Endothelial cell of umbilical vein (primary cell): ENCODE data around the gene CCDC15. TPM values are rescaled to one million over a fixed set of nuclear protein-coding genes. Genes with fewer than 3 reads are reported as not detected.

Experiments
- BruUV-seq: library from RNA; stranded (reverse); fragments of 400-500 nt; replicated peaks from 2 replicates; lab custom pipeline; 2021; lab: Mats Ljungman, UMichigan
- CTCF ChIA-PET: fragments of 300-600, 350-600 bp; sonication (Branson Sonifier 250); formaldehyde crosslinking; loops from one replicate; lab custom pipeline; 2021; ENCODE audit warnings: antibody characterized with exemption, inconsistent platforms; lab: Charles Lee
- POLR2A ChIA-PET: fragments of 300-600, 350-600 bp; sonication (Branson Sonifier 250); formaldehyde crosslinking; loops from one replicate; lab custom pipeline; 2021; ENCODE audit warnings: antibody characterized with exemption, inconsistent platforms; lab: Charles Lee
- DNase-seq: peaks from one replicate; pipeline ENCODE4 v3.0.0-alpha.2; 2011; ENCODE audit warnings: low read depth, low spot score
- FAIRE-seq: peaks from 2 replicates; lab custom pipeline; 2011; peaks lifted over from hg19 to GRCh38; lab: Jason Lieb, UNC
- H2AFZ ChIP-seq: 2 replicates; pipeline ENCODE4 v1.6.0; 2012; ENCODE audit warnings: low read depth, low read length, control low read depth, inconsistent platforms
- H3K27ac ChIP-seq: 2 replicates; pipeline ENCODE4 v1.5.1; 2011; ENCODE audit warnings: low read depth, mild to moderate bottlenecking, control low read depth, low read length, moderate library complexity; ENCODE audit not compliant: insufficient read depth
- H3K27me3 ChIP-seq, 2 experiments: 2 replicates each; pipeline versions ENCODE4 v1.6.0 to v1.6.1; 2011; ENCODE audit warnings: low read length in 2 of 2, mixed read lengths in 1 of 2; ENCODE audit not compliant: control insufficient read depth in 2 of 2, insufficient read depth in 2 of 2
- H3K36me3 ChIP-seq, 2 experiments: 2 replicates in 1 of 2; 3 replicates in 1 of 2; pipeline ENCODE4 v1.5.1; 2011; ENCODE audit warnings: low read length in 2 of 2, mild to moderate bottlenecking in 1 of 2, moderate library complexity in 1 of 2; ENCODE audit not compliant: control insufficient read depth in 2 of 2, insufficient read depth in 2 of 2; ENCODE audit errors: extremely low read depth in 1 of 2
- H3K4me1 ChIP-seq: 3 replicates; pipeline ENCODE4 v1.5.1; 2011; ENCODE audit warnings: mild to moderate bottlenecking, low read length; ENCODE audit not compliant: control insufficient read depth, insufficient read depth; ENCODE audit errors: extremely low read depth
- H3K4me2 ChIP-seq: 2 replicates; pipeline ENCODE4 v1.6.1; 2011; ENCODE audit warnings: low read length, control low read depth, mixed read lengths; ENCODE audit not compliant: insufficient read depth
- H3K4me3 ChIP-seq, 3 experiments: fragments of 200-600 bp in 1 of 3; sonication (generic), shearing (Covaris generic) in 1 of 3; replicated peaks in 1 of 3; 2 replicates each; pipeline ENCODE4 v1.5.1; 2011 to 2016; ENCODE audit warnings: control low read depth in 3 of 3, low read length in 3 of 3, mild to moderate bottlenecking in 2 of 3, inconsistent platforms in 1 of 3, low read depth in 1 of 3, moderate library complexity in 1 of 3; ENCODE audit not compliant: insufficient read depth in 1 of 3
- H3K79me2 ChIP-seq: 2 replicates; pipeline ENCODE4 v1.6.0; 2012; ENCODE audit warnings: low read length, inconsistent platforms; ENCODE audit not compliant: control insufficient read depth, insufficient read depth
- H3K9ac ChIP-seq: replicated peaks from 2 replicates; pipeline ENCODE3; 2011; ENCODE audit warnings: low read length, control low read depth; ENCODE audit not compliant: insufficient read depth; ENCODE audit errors: extremely low read depth
- H3K9me1 ChIP-seq: replicated peaks from 3 replicates; pipeline ENCODE4 v1.6.0; 2011; ENCODE audit warnings: mild to moderate bottlenecking, low read length; ENCODE audit not compliant: control insufficient read depth, insufficient read depth; ENCODE audit errors: extremely low read depth
- H3K9me3 ChIP-seq: replicated peaks from 2 replicates; pipeline ENCODE4 v1.5.1; 2012; ENCODE audit warnings: low read length, inconsistent platforms; ENCODE audit not compliant: control insufficient read depth, insufficient read depth
- H4K20me1 ChIP-seq: replicated peaks from 2 replicates; pipeline ENCODE3; 2011; ENCODE audit warnings: mild to moderate bottlenecking, low read length; ENCODE audit not compliant: control insufficient read depth, insufficient read depth; ENCODE audit errors: extremely low read depth
- CTCF ChIP-seq, 2 donors: IDR thresholded peaks; 1 replicate in 1 of 2; 2 replicates in 1 of 2; pipeline ENCODE4 v1.5.1; 2011; ENCODE audit warnings: low read length in 2 of 2, mild to moderate bottlenecking in 2 of 2, moderate library complexity in 2 of 2, control low read depth in 1 of 2, inconsistent platforms in 1 of 2, low read depth in 1 of 2; ENCODE audit not compliant: insufficient read depth in 1 of 2; ENCODE audit errors: extremely low read depth in 1 of 2
- EZH2 ChIP-seq: IDR thresholded peaks from 2 replicates; pipeline ENCODE4 v1.6.1; 2012; ENCODE audit warnings: borderline replicate concordance, low read depth, mild to moderate bottlenecking, moderate library complexity, low read length, inconsistent platforms; ENCODE audit not compliant: severe bottlenecking
- FOS ChIP-seq: IDR thresholded peaks from 2 replicates; pipeline ENCODE4 v1.6.1; 2011; ENCODE audit warnings: mild to moderate bottlenecking, low read length, moderate library complexity, borderline replicate concordance; ENCODE audit not compliant: insufficient read depth
- GATA2 ChIP-seq: IDR thresholded peaks from 2 replicates; pipeline ENCODE4 v1.7.0; 2011; ENCODE audit warnings: low read depth, mild to moderate bottlenecking, moderate library complexity, mixed read lengths, low read length; ENCODE audit not compliant: insufficient read length, insufficient read depth
- JUN ChIP-seq: IDR thresholded peaks from 2 replicates; pipeline ENCODE4 v1.6.1; 2011; ENCODE audit warnings: borderline replicate concordance, low read depth; ENCODE audit not compliant: insufficient read length, insufficient read depth
- MYC ChIP-seq: IDR thresholded peaks from one replicate; pipeline ENCODE4 v1.6.1; 2011; ENCODE audit warnings: mild to moderate bottlenecking, low read depth, low read length
- POLR2A ChIP-seq: IDR thresholded peaks from 2 replicates; pipeline ENCODE4 v1.6.1; 2012; ENCODE audit warnings: low read depth, mild to moderate bottlenecking, control low read depth, low read length
- POLR2AphosphoS5 ChIP-seq: IDR thresholded peaks from 2 replicates; pipeline ENCODE4 v1.6.1; 2012; ENCODE audit warnings: low read depth, mild to moderate bottlenecking, control low read depth, low read length, moderate library complexity; ENCODE audit not compliant: insufficient read depth
- dilution Hi-C: fragments of 300-500 bp; cut with MboI; formaldehyde crosslinking; loops from one replicate; pipeline ENCODE4 v1.15.0; 2019; ENCODE audit warnings: low sequenced_read_pairs; ENCODE audit not compliant: extremely low pct_ligation_motif_present
- intact Hi-C: fragments of 100-400 bp; cut with micrococcal nuclease; formaldehyde crosslinking; loops from one replicate; pipeline ENCODE4 v1.10.0; 2022
- polyA plus RNA-seq, 4 experiments: library from polyadenylated mRNA; depleted of rRNA in 3 of 4; stranded (reverse) in 3 of 4; unstranded in 1 of 4; fragments of >200 nt; gene quantifications; 2 replicates each; pipeline versions ENCODE4 v1.2.1 to v1.2.3, GENCODE V29; 2011 to 2012; ENCODE audit warnings: missing spikeins in 1 of 4
- total RNA-seq: library from RNA; stranded (reverse); gene quantifications from 2 replicates; pipeline ENCODE4 v1.2.3, GENCODE V29; 2021
- TF ChIP-seq, protein P1 (sequence below): IDR thresholded peaks from 2 replicates; pipeline ENCODE4 v1.6.1; 2011; ENCODE audit not compliant: insufficient read depth, insufficient read length

Gene CCDC15
- total and polyA plus RNA-seq, 2 donors (not counting 3 experiments of a cell fraction or from before 2014, with no cell fraction given) = 0.75 to 3.8 TPM

- TF ChIP-seq JUN = no peak
- no peak for TF ChIP-seq CTCF (IDR thresholded peaks at IDR 0.05; ENCODE audit: extremely low read depth in 1 of 2, insufficient read depth in 1 of 2, low read depth in 1 of 2, low read length in 2 of 2)
- TF ChIP-seq POLR2A = no peak
- TF ChIP-seq POLR2AphosphoS5 = no peak
- TF ChIP-seq, protein P1, sequence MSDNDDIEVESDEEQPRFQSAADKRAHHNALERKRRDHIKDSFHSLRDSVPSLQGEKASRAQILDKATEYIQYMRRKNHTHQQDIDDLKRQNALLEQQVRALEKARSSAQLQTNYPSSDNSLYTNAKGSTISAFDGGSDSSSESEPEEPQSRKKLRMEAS = no peak
- no peak for TF ChIP-seq FOS
- TF ChIP-seq EZH2 = no peak
- no peak for TF ChIP-seq GATA2
- no peak for TF ChIP-seq MYC
- Histone ChIP-seq H4K20me1 (no peaks in the 10 kb centered on the region), H3K4me2 (no peak overlapping the region), H2AFZ (no peak overlapping the region), H3K27ac (no peak overlapping the region), H3K9me1 (no peaks in the 10 kb centered on the region), H3K36me3 (no peaks in the 10 kb centered on the region), H3K27me3 (no peaks in the 10 kb centered on the region), H3K9me3 (no peaks in the 10 kb centered on the region), H3K4me3 (no peak overlapping the region), H3K9ac (no peak overlapping the region), H3K4me1 (peaks cover 12% of the 10 kb centered on the region), H3K79me2 (no peaks in the 10 kb centered on the region)
- no peak for DNase-seq
- CTCF ChIA-PET = interaction anchor here (1.0 to 1.4 kb wide), 2 partner anchors 11 to 62 kb away, joined by 3 to 5 read pairs; no protein-coding TSS in a partner anchor
- dilution Hi-C loops (no loop called here), intact Hi-C loops (no loop called here)
- FAIRE-seq = no peak
- POLR2A ChIA-PET = no interaction called here
- BruUV-seq = no TSS peak
Measured at GRCh38 chr11:125079878-125080530, 126.0 kb downstream of the CCDC15 start.
